Right renal pelvis (tissue), 4 donors: ENCODE measurements around the gene ZNF135. TPM values are rescaled to one million over a fixed set of nuclear protein-coding genes. Genes with fewer than 3 reads are reported as not detected.

ENCODE experiments used
- DNase-seq, 4 donors: peaks; one replicate each; pipeline ENCODE4 v3.0.0-alpha.2; 2013; ENCODE audit warnings: low read depth in 4 of 4, low spot score in 3 of 4, missing footprints in 1 of 4
- polyA plus RNA-seq, 4 donors: library from polyadenylated mRNA; unstranded; fragments of 120-200 nt; gene quantifications; one replicate each; pipeline ENCODE4 v1.2.1, GENCODE V29; 2013; ENCODE audit not compliant: insufficient read length in 4 of 4

ZNF135 gene
- polyA plus RNA-seq, 4 donors, result 18.6 to 23.1 (median 22.2) TPM

DNA sequence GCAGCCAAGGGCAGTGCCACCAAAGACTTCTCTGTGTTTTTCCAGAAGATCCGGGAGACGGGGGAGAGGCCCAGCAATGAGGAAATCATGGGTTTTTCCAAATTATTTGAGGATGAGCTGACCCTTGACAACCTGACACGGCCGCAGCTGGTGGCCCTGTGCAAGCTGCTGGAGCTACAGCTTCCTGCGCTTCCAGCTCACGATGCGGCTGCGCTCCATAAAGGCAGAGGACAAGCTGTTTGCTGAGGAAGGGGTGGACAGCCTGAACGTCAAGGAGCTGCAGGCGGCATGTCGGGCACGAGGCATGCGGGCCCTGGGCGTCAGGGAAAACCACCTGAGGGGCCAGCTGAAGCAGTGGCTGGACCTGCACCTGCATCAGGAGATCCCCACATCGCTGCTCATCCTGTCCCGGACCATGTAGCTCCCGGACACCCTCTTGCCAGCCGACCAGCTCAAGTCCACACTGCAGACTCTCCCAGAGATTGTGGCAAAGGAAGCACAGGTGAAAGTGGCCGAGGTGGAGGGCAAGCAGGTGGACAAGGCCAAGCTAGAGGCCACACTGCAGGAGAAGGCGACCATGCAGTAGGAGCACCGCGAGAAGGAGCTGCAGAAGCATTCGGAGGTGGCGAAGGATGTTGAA lies 13.6 kb upstream of the ZNF135 start:
- no peak for DNase-seq

DNA sequence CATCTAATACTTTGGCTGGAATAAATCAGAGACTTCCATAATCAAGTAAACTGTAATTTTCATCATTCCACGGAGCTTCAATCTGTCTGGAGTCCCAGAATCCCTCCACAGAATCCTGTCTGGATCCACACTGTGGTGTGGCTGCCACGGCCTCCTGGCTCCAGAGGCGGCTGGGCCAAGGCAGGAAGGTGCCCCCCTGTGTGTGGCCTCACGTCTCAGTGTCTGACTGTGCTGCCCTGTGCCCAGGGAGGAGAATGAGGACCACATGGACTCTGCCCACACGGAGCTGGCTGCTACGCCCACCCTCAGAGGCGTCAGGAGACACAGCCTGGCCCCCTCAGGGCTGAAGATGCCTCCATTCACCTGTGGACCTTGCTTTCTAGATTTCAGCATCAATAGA lies 12.2 kb upstream of the ZNF135 start:
- no peak for DNase-seq

DNA sequence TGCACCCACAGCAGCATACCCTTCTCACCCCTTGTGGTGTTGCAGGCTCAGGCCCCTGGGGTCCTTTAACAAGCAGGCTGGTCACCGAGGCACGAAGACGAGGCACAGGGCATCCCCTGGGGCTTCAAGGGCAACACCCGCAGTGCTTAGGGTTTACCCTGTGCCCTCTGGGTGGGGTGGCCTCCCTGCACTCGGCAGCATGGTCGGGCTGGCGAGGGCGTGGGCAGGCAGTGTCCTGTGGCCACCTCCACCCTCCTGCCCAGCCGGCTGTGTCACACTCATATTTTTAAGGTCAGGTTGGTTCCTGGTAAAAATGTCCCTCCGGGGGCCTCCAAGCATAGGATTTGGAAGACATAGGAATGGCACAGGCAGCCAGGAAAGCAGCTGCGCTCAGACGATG lies 11.4 kb upstream of the ZNF135 start:
- no peak for DNase-seq

DNA sequence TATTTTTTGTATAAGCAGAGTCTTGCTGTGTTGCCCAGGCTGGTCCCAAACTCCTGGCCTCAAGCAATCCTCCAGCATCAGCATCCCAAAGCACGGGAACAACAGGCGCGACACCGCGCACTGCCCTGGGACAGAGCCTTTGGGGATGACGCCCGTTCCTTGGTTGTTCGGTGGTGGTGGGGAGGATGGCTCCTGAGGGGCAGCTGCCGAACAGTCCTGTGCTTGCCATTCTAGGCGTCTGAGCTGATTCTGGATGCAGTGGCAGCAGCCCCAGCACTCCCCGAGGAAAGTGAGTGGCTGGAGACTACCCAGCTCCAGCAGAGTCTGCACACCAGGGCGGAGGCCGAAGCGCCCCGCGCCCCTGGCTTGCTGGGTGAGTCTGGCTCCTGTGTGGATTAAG lies 6.8 kb upstream of the ZNF135 start:
- no peak for DNase-seq

DNA sequence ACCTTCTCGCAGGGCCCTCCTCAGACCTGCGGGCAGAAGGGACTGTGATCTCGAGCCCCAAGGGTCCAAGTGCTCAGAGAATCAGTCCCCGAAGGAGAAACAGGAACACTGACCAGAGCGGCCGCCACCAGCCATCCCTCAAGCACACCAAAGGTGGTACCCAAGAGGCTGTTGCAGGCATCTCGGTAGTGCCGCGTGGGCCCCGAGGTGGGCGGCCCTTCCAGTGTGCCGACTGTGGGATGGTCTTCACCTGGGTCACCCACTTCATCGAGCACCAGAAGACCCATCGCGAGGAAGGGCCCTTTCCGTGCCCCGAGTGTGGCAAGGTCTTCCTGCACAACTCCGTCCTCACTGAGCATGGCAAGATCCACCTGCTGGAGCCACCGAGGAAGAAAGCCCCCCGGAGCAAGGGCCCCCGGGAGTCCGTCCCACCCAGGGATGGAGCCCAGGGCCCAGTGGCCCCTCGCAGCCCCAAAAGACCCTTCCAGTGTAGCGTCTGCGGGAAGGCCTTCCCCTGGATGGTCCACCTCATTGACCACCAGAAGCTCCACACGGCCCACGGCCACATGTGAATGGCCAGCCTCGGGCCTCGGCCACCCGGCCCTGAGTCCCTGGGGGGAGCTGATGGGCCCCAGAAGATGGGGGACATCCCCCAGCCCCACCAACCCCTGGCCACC lies 5.5 kb upstream of the ZNF135 start:
- no peak for DNase-seq

DNA sequence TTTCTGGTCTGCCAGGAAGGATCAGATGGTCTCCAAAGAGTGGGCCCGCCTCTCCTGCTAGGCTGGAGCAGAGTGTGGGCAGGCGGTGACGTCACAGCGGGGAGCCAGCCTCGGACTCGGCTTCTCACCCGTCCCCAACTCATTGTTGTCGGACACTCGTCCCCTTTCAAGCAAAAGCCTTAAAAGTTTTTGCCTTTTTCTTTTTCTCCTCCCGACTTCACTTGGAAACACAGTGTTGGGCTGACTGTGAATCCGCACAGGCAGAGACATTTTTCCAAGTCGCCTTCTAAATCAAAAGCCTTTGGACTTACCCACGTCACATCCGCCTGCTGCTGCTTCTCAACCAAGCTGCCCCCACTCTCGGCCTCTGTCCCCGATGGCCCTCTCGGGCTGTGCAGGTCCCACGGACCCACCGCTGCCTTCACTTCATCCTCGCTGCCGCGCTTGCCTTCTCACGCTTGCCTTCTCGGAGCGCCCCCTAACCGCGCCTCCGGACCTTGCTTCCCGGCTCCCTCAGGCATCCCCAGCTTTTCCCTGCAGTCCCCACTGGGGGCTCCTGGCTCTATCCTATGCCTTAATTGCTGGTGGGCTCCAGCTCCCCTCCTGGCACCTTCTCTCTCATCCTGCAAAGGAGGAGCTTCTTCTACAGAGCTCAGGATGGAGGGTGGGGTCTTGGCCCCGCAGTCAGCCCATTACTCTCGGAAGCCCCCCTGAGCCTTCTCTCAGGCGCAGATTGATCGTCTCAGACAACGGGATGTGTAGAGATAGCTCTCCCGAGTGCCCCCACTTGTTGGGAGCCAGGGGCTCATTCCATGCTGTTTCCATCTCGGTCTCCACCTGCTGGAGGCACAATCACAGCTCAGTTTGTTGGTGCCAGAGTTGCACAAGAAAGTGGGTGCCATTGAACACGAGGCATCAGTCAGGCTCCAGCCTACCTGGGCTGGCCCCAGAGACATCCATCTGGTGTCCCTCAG lies 3.9 kb upstream of the ZNF135 start:
- peak in 2 of 4 donors; percentile 29 to 63 for DNase-seq

DNA sequence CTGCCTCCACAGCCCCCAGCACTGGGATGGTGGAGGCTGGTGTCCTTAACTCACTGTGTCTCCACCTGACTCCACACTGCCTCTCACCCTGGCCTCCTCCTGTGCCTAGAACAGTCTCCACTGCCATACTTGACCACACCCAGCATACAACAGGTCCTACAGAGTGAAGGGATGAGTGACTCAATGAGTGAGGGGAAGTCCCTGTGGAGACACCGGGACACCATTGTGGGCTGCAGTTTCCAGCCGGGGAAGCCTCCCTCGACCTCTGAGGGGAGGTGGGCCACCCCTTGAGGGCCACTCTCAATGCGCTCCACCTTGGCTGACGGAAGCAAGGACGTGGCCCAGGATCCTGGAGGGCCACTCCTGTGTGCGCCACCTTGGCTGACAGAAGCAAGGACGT lies 2.8 kb upstream of the ZNF135 start:
- DNase-seq, result no peak

DNA sequence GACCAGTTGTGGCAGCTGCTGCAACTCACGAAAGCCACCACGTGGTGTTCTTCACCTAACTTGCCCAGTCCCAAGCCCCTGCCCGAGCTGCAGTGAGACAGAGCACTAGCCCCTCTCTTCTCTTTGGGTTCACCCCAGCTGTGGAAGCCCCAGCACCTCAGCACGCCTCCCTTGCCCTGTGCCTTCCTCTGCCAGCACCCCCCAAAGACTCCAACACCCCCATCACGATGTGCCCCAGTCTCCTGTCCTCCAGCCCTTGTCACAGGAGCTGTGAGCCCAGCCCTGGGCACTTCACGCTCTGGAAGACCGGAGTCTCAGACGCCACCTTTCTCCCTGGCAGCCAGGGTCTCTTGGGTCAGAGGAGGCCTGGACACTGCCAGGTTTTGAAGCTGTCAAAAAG lies 2.2 kb upstream of the ZNF135 start:
- DNase-seq, result no peak

DNA sequence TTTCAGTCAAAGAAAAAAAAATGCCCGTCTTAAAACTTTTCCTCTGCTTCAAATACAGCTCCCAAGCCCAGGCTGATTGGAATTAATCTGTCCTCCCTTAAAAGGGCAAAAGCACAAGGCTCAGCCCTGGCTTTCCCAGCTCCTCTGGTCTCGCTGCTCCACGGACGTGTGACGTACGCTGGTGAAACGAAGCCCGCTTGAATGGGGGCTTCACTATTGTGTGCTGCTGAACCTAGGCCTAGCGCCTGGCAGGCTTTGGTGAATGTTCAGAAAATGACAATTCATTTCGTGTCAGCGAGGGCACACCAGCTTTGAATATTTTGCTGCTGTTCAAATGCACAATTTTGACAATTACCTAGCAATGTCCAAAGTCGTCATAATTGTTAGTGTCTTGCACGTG lies 615 bp upstream of the ZNF135 start:
- DNase-seq, result no peak

DNA sequence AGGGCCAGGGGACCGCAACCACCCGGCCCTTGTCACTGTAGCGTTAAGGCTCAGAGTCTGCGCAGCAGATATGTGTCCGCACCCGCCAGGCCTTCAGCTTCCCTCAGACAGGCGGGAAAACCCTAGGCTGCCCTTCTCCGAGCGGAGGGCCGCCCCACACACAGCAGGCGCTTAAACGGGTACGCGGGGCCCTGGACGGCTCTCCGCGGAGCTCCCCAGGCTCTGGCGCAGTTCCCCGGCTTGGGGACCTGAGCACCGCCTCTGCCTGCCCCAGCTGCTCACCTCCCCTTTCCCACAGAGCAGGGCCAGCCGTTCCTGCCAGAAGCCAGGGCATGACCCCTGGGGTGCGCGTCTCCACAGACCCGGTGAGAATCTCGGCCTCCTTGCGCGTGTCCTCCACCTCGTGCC lies 593 bp downstream of the ZNF135 start:
- peak in 1 of 4 donors; percentile 60 for DNase-seq

DNA sequence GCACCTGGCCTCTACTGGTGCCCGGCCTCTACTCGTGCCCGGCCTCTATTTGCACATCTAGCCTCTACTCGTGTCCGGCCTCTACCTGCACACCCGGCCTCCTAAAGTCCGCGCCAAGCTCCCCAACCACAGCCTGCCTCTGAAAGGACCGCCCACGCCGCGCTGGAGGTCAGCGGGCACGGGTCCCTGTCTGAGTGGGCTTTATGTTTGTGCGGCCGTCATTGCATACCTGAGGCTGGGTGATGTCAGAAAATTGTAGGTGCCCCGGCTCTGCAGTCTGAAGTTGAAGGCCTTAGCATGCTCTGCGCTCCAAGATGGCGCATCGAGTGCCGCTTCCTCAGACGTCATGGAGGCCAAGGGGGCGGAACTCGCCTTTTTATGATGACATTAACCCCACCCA lies 1.1 kb downstream of the ZNF135 start:
- DNase-seq, result no peak

DNA sequence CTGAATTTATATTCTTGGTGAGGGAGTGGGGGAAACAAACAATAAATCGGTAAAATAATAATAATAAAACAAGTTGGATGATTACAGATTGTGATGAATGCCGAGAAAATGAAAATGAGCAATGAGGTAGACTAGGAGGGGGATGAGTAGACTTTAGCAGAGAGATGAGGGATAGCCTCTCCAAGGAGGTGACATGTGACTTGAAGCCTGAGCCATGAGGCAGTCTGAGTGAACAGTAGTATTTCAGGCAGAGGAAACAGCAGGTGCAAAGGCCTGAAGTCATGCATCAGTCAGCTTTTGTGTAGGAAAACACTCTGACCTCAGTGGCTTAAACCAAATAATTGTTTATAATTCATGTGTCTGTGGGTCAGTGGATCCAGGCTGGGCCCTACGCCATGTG lies 4.6 kb downstream of the ZNF135 start:
- DNase-seq, result no peak

DNA sequence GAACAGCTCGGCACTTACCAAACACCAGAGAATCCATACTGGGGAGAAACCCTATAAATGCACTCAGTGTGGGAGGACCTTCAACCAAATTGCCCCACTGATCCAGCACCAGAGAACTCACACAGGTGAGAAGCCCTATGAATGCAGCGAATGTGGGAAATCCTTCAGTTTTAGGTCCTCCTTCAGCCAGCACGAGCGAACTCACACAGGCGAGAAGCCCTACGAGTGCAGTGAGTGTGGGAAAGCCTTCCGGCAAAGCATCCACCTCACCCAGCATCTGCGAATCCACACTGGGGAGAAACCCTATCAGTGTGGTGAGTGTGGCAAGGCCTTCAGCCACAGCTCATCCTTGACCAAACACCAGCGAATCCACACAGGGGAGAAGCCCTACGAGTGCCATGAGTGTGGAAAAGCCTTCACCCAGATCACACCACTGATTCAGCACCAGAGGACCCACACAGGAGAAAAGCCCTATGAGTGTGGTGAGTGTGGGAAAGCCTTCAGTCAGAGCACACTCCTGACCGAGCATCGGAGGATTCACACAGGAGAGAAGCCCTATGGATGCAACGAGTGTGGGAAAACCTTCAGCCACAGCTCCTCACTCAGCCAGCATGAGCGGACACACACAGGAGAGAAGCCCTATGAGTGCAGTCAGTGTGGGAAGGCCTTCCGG lies 8.3 kb downstream of the ZNF135 start:
- DNase-seq, result no peak

DNA sequence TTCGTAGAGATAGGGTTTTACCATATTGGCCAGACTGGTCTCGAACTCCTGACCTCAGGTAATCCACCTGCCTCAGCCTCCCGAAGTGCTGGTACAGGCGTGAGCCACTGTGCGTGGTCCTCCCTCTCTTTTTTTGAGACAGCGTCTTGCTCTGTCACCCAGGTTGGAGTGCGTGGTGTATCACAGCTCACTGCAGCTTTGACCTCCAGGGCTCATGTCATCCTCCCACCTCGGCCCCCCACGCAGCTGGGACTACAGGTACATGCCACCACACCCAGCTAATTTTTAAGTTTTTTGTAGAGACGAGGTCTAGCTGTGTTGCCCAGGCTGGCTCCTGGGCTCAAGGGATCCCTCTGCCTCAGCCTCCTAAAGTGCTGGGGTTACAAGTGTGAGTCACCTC lies 20.7 kb downstream of the ZNF135 start:
- DNase-seq, result no peak

DNA sequence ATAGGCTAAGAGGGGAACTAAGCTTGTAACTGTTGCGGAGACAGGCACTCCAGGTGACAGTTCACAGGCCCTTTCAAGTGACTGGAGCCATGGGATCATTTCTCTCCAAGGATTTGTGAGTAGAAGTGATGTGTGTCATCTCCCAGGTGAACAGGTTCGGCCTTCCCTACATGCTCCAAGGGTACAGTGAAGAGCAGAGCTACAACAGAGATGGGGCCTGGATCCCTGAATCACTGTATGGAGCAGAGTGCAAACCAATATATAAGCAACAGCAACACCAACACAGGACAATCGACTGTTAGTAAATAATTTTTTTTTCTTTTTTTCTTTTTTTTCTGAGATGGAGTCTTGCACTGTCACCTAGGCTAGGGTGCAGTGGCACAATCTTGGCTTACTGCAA lies 23.9 kb downstream of the ZNF135 start:
- DNase-seq, result no peak

DNA sequence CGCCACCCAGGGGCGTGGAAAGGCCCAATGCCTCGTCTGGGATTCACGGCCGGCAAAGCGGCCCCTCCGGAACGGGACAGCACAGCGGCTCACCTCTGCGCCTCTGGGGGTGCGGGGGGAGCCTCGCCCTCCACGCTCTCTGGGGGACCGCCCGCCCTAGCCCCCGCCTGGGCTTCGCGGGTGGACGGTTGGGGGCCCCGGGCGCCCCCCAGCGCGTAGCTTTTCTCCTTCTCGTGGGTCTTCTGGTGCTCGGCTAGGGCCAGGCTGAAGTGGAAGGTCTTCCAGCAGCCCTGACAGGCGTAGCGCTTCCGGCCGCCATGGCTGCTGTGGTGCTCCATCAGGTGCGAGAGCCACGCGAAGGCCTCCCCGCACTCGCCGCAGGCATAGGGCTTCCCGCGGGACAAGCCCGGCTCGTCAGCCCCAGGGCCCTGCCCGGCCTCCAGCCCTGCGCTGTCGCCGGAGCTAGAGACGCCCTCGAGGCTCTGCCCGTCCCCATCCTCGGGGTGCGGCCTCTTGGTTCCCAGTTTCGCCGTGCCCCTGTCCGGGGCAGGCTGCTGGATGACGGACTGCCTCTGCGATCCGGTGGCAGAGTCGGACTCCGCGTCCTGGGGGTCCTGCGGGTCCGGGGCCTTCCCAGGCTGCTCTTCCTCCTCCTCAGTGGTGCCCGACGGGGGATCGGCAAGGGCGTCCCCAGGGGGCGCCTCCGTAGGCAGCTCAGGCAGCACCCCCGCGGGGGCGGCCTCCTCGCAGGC lies 25.7 kb downstream of the ZNF135 start:
- DNase-seq, result no peak

DNA sequence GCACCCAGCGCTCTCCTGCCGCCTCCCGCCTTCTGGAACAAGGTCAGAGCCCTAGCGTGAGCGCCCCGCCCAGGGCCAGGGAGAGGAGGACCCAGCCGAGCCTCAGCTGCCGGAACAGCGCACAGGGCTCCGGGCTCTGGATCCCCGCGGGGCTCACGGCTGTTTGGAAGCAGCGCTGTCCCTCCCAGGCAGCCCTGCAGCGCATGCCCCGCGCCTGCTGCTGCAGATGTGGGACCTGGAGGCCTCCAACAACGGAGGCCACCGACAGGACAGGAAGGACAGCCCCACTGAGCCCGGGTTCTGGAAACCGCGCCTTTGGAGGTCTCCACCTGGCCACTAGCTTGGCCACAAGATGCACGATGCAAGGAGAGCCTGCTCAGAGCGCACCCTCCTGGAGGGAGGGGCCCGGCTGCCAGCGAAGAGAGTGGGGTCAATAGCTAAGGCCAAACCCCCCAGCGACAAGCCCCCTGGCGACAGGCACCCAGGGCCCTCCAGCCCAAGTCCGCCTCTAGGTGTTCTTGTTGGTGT lies 26.3 kb downstream of the ZNF135 start:
- no peak for DNase-seq

DNA sequence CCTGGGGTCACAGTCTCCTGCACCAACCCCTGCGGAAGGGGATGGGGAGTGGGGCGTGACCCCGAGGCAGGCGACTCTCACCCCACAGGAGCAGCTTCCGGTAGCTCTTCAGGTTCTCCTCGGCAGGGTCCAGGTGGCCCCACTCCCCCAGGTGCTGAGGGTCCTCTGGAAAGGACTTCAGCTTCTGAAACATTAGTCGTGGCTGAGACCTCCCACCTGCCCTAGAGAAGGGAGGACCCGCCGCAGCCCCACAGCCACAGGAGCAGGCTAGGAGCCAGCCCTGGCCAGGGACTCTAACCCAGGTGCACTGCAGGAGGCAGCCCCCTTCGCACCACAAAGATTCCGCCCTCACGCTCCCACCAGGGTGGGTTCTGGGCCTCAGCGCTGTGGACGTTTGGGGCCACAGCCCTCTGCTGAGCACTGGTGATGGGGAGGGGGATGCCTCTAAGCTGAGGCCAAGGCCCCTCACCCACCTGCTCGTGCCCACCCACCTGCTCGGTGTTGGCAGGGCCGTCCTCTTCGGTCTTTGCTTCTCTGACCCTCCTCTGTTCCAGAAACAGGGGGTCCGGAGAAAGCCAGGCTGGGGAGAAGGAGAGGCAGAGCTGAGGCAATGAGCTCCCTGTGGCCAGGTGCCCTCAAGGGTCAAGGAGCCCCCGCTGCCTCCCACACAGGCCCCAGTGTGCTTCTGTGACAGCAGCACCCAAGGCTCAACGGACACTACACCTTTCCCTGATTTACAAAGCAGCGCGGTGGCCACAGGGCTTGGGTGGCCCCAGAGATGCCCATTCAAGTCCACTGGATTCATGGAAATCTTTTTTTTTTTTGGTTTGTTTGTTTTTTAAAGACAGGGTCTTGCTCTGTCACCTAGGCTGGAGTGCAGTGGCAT lies 28.0 kb downstream of the ZNF135 start:
- DNase-seq, result no peak

DNA sequence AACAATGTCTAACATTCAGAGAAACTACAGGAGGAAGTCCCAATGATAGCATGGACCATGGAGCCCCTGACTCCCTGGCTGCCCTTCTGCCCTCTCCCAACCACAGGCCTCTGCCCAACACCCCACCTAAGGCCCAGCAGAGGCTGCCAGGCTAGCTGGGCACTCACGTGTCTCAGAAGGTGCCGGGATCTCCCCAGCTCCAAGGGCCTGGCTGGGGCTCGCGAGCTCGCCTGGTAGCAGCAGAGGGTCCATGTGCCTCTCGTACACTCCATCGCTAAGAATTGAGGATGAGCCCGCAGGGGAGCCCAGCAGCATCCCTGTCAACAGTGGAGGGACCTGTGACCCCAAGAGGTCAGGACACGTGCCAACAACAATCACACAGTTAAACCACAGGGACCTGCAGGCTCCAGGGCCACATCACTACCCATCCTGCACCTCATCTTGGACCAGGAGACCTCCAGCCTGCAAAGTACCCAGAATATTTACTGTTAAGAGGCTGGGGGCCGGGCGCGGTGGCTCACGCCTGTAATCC lies 29.5 kb downstream of the ZNF135 start:
- no peak for DNase-seq
